K562 (cell line): ENCODE results near the gene CYB5R4. TPM values are rescaled to one million over a fixed set of nuclear protein-coding genes. Genes with fewer than 3 reads are reported as not detected.

Source experiments
- CBFA2T3 ChIP-seq: fragments of 450-650 bp; IDR thresholded peaks from 2 replicates; pipeline ENCODE4 v1.6.1; 2017
- CBX5 ChIP-seq: IDR thresholded peaks from 2 replicates; pipeline ENCODE4 v1.6.1; 2014; ENCODE audit warnings: low read depth, borderline replicate concordance
- GABPB1 ChIP-seq: sonication (generic); formaldehyde crosslinking; IDR thresholded peaks from 2 replicates; pipeline ENCODE4 v1.8.0; 2022; ENCODE audit warnings: mild to moderate bottlenecking, missing genetic modification reagents
- MECOM ChIP-seq: fragments of 250-450 bp; sonication (Bioruptor Pico); IDR thresholded peaks from 2 replicates; pipeline ENCODE4 v1.8.0; 2022; ENCODE audit warnings: inconsistent platforms
- NFATC3 ChIP-seq: fragments of 450-650 bp; IDR thresholded peaks from 2 replicates; pipeline ENCODE4 v1.6.1; 2017; ENCODE audit warnings: mild to moderate bottlenecking
- NR3C1 ChIP-seq: sonication (generic); formaldehyde crosslinking; IDR thresholded peaks from 2 replicates; pipeline ENCODE4 v1.8.1; 2022; ENCODE audit warnings: missing genetic modification reagents
- OTX1 ChIP-seq: fragments of 450-650 bp; formaldehyde crosslinking; IDR thresholded peaks from 2 replicates; pipeline ENCODE4 v1.4.0; 2022; ENCODE audit warnings: mild to moderate bottlenecking
- PTTG1 ChIP-seq: fragments of 450-650 bp; IDR thresholded peaks from 2 replicates; pipeline ENCODE4 v1.6.1; 2016; ENCODE audit warnings: low read depth, mild to moderate bottlenecking, missing genetic modification characterization, missing compliant biosample characterization
- SP1 ChIP-seq: sonication (generic); formaldehyde crosslinking; IDR thresholded peaks from 2 replicates; pipeline ENCODE4 v1.8.1; 2022; ENCODE audit warnings: mild to moderate bottlenecking, missing genetic modification reagents
- ZBTB11 ChIP-seq, 3 experiments: fragments of 200-800 bp in 1 of 3; fragments of 250-450 bp in 1 of 3; fragments of 450-650 bp in 1 of 3; sonication (Bioruptor Pico) in 1 of 3; sonication (Bioruptor generic) in 1 of 3; formaldehyde crosslinking in 1 of 3; IDR thresholded peaks; 2 replicates each; pipeline versions ENCODE4 v1.6.1 to v1.8.0; 2016 to 2022; ENCODE audit warnings: mild to moderate bottlenecking in 2 of 3, missing genetic modification characterization in 2 of 3, missing compliant biosample characterization in 1 of 3, moderate library complexity in 1 of 3
- ZNF140 ChIP-seq: fragments of 250-450 bp; sonication (Bioruptor Pico); IDR thresholded peaks from 2 replicates; pipeline ENCODE4 v1.8.0; 2021; ENCODE audit warnings: moderate library complexity, mild to moderate bottlenecking, inconsistent platforms
- ZNF407 ChIP-seq: fragments of 450-650 bp; IDR thresholded peaks from 2 replicates; pipeline ENCODE4 v1.6.1; 2016; ENCODE audit warnings: low read depth
- ZNF408 ChIP-seq: fragments of 250-450 bp; sonication (Bioruptor Pico); IDR thresholded peaks from 2 replicates; pipeline ENCODE4 v1.4.0; 2020; ENCODE audit warnings: low read depth, mild to moderate bottlenecking, moderate library complexity
- ZNF644 ChIP-seq: fragments of 200-800 bp; sonication (Bioruptor generic); IDR thresholded peaks from 2 replicates; pipeline ENCODE4 v1.6.1; 2016; ENCODE audit warnings: low read depth, missing genetic modification characterization, missing compliant biosample characterization
- ZNF696 ChIP-seq: fragments of 250-450 bp; sonication (Bioruptor Pico); conservative IDR thresholded peaks from 2 replicates; pipeline ENCODE4 v1.4.0; 2020; ENCODE audit warnings: mild to moderate bottlenecking, moderate library complexity
- ZNF707 ChIP-seq: fragments of 250-450 bp; sonication (Bioruptor Pico); conservative IDR thresholded peaks from 2 replicates; pipeline ENCODE4 v1.8.0; 2022; ENCODE audit warnings: inconsistent platforms, mild to moderate bottlenecking, moderate library complexity
- polyA plus RNA-seq, 8 experiments: library from polyadenylated mRNA; depleted of rRNA in 4 of 8; stranded (reverse) in 5 of 8; unstranded in 3 of 8; fragments of >200 nt; fragmentation: Nextera tagmentation in 2 of 8; fragmentation: Illumina TruSeq in 1 of 8; extraction: Ambion mirVana in 2 of 8; extraction: Trizol in 1 of 8; gene quantifications; 2 replicates each; pipeline versions ENCODE4 v1.2.1 to v1.2.3, GENCODE V29; 2011 to 2014; ENCODE audit warnings: inconsistent platforms in 1 of 8, missing spikeins in 1 of 8
- total RNA-seq, 7 experiments: library from RNA; depleted of rRNA in 6 of 7; stranded (reverse); fragments of >200 nt in 6 of 7; fragmentation: Illumina TruSeq in 2 of 7; extraction: Trizol in 2 of 7; gene quantifications; 2 replicates each; pipeline versions ENCODE4 v1.2.1 to v1.2.3, GENCODE V29; 2011 to 2021; ENCODE audit warnings: low replicate concordance in 1 of 7

Gene CYB5R4
- total and polyA plus RNA-seq, 9 of the 15 experiments (the other 6 are each of a cell fraction or from before 2014, with no cell fraction given): 5.9 to 23.1 (median 19.0) TPM

GRCh38 chr6:83859410-83860358, at the start of gene CYB5R4 (continued):
- peak in 1 of 3 experiments; percentile 86; a peak in 2 of 6 replicates for TF ChIP-seq ZBTB11 (CRISPR knock-in tag; IDR thresholded peaks at IDR 0.05)
- no peak; the same call in 1 of the 2 replicates for TF ChIP-seq NFATC3
- TF ChIP-seq NR3C1: peak; percentile 98
- peak; percentile 100 for TF ChIP-seq ZNF644 (tag)
- no peak; the same call in 1 of the 2 replicates for TF ChIP-seq ZNF707
- TF ChIP-seq PTTG1 (tag): peak; percentile 79
- TF ChIP-seq ZNF408 (CRISPR knock-in tag): no peak
- TF ChIP-seq MECOM: peak; percentile 89
- peak; percentile 90 for TF ChIP-seq GABPB1
- no peak for TF ChIP-seq CBFA2T3
- no peak for TF ChIP-seq CBX5
- TF ChIP-seq ZNF407: peak; percentile 51; the same call in 1 of the 2 replicates
- TF ChIP-seq ZNF696: no peak
- TF ChIP-seq ZNF140 (CRISPR knock-in tag): peak; percentile 57; the same call in 1 of the 2 replicates
- TF ChIP-seq OTX1 (CRISPR knock-in tag): peak; percentile 65; the same call in 1 of the 2 replicates
- peak; percentile 66; the same call in 1 of the 2 replicates for TF ChIP-seq SP1 (CRISPR knock-in tag)
